Muscle layer of colon (tissue), 2 donors: ENCODE data around the gene LYPD4.
"Not testable (repeated sequence)": the region's sequence is repeated elsewhere in the genome, so short reads cannot be mapped to it uniquely, and the experiment has no call there.

Experiments
- H3K27ac ChIP-seq: one replicate; pipeline ENCODE4 v1.7.0; 2013; ENCODE audit warnings: low read depth, mild to moderate bottlenecking, low read length, moderate library complexity
- H3K27me3 ChIP-seq, 2 donors: one replicate each; pipeline ENCODE4 v1.7.0; 2013; ENCODE audit warnings: low read length in 2 of 2, mild to moderate bottlenecking in 2 of 2; ENCODE audit not compliant: insufficient read depth in 2 of 2, control insufficient read depth in 1 of 2
- H3K36me3 ChIP-seq: one replicate; pipeline ENCODE4 v1.7.0; 2013; ENCODE audit warnings: mild to moderate bottlenecking, low read length; ENCODE audit not compliant: insufficient read depth
- H3K4me1 ChIP-seq: one replicate; pipeline ENCODE4 v1.7.0; 2013; ENCODE audit warnings: mild to moderate bottlenecking, low read length; ENCODE audit not compliant: insufficient read depth
- H3K4me3 ChIP-seq, 2 donors: one replicate each; pipeline ENCODE4 v1.7.0; 2013; ENCODE audit warnings: low read length in 2 of 2, low read depth in 1 of 2, mild to moderate bottlenecking in 1 of 2, moderate library complexity in 1 of 2
- H3K9ac ChIP-seq: one replicate; pipeline ENCODE4 v1.7.0; 2013; ENCODE audit warnings: low read length
- H3K9me3 ChIP-seq: one replicate; pipeline ENCODE4 v1.7.0; 2013; ENCODE audit warnings: mild to moderate bottlenecking, low read length
- donor health status: abdominal sarcoma.
- donor health status: Adenocarcinoma of cecum.

LYPD4 gene

DNA sequence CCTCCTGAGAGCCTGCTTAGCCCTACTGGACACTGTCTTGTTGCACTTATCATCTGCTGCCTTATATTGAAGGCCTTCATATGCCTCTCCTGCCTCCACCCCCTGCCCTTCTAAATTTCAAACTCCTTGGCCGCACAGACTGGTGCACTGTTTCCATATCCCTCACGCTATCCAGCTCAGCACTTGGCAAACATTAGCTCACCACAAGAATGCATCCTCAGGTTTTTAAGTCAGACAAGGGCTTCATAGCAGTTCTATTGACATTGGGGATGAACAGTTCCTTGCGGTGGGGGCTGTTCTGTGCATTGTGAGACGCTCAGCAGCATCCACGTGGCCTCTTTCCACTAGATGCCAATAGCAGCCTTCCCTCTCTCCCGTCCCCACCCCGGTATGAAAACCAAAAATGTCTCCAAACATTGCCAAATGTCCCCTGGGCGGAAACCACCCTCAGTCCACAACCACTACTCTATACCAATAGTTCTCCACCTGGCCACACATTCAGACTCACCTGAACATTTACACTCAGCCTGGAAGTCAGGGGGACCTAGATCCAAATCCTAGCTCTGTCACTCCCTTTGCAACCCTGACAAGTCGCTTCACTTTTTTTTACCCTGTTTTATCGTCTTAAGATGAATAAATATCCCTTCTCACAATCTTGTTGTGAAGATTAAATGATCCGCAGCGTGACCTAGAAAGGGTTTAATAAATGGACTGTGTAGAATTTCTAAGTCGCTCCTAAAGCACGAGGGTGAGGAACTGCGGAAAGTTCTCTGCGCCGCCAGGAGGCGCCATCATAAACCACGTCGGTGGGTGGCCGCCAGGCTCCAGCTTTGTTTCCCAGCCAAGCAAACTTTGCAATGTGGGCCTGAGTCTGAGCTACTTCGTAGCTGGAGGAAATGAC lies 51.7 kb downstream of the LYPD4 start:
- Histone ChIP-seq H3K9ac (no peak overlapping the region), H3K9me3 (no peaks in the 10 kb centered on the region), H3K36me3 (no peaks in the 10 kb centered on the region), H3K27ac (no peak overlapping the region), H3K4me1 (no peaks in the 10 kb centered on the region), H3K27me3 (no peaks in the 10 kb centered on the region), H3K4me3 (no peak overlapping the region)

DNA sequence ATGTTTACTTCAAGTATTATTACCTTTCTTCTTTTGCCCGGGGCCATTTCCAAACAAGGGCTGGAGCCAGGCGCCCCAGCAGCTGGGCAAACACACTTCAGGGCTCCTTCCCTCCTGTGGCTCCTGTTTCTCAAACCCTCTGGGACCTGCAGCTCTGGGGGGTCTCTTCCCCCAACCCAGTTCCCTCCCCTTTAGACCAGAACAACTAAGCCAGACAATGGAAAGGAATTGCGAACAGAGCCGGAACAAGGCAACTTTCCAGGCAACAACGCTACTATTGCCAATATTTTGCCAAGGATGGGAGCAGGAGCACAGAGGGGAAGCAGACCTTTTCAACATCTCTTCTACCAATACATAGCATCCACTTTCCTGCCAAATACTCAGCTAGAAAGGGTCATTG lies 55.4 kb downstream of the LYPD4 start:
- peaks cover 6 to 11% of the 10 kb centered on the region in 2 donors for H3K27me3 ChIP-seq

GRCh38 chr19:41788518-41788917 lies 56.0 kb downstream of the LYPD4 start:
- not testable (repeated sequence) for H3K27ac ChIP-seq, H3K9ac ChIP-seq, H3K9me3 ChIP-seq, H3K4me1 ChIP-seq, H3K4me3 ChIP-seq, H3K36me3 ChIP-seq
- peaks cover 6 to 11% of the 10 kb centered on the region in 2 donors for H3K27me3 ChIP-seq

More for the DNA sequence above, 55.4 kb downstream of the LYPD4 start:
- H3K27ac ChIP-seq, H3K9me3 ChIP-seq, H3K9ac ChIP-seq, H3K4me3 ChIP-seq, H3K36me3 ChIP-seq, H3K4me1 ChIP-seq: not testable (repeated sequence)
